ENCODE results near the gene CD177.
"Not testable (repeated sequence)": the region's sequence is repeated elsewhere in the genome, so short reads cannot be mapped to it uniquely, and the experiment has no call there.

The CD177 gene

DNA sequence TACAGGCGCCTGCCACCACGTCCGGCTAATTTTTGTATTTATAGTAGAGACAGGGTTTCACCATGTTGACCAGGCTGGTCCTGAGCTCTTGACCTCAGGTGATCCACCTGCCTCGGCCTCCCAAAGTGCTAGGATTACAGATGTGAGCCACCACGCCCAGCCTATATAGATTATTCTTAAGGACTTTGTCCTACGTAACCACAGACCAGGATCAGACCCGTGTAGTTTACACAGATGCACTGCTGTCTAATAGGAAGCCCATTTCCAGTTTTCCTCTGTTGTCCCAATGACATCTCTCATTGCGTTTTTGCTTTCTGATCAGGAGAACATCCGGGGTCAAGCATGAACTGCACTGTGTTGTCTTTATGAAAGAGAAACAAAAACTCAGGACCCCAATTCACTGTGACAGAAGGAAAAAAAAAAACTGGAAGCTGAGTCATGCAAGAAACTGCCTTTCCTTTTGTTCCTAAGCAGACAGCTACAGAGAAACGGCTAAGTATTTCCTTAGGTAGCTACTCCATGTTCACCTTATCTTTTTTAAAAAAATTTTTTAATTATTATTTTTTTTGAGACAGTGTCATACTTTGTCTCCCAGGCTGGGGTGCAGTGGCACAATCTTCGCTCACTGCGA lies 29.2 kb downstream of the CD177 start:
- not testable (repeated sequence) for DNase-seq

DNA sequence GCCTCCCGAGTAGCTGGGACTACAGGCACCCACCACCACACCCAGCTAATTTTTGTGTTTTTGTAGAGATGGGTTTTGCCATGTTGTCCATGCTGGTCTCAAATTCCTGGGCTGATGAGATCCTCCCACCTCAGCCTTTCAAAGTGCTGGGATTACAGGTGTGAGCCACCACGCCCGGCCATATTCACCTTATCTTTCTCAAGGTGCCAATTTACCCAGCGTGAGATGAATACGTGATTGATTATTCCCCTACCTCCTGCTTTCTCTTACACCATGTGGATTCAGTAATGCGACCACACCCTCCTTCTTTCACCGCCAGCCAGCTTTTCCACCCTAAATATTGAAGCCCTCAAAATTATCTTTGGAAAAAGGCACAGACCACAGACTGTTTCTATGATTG lies 29.8 kb downstream of the CD177 start:
- not testable (repeated sequence) for DNase-seq

DNA sequence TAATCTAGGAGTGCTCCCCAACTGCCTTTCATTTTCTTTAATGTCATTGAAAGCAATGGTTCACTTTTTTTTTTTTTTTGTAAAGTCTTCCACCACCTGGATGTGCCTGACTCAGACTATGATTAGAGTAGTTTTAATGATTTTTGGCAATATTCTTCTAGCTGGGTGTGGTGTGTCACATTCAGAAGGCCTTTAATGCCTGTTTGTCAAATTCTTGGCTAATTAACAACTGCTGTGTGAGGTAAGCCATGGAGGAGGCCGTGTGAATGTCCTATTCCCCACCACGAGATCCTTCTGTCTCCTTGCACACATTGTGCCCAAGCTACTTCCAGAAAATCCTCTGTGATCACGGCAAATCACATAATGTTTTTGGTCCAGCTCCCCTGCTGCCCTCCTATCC lies 30.3 kb downstream of the CD177 start:
- DNase-seq, result not testable (repeated sequence)

DNA sequence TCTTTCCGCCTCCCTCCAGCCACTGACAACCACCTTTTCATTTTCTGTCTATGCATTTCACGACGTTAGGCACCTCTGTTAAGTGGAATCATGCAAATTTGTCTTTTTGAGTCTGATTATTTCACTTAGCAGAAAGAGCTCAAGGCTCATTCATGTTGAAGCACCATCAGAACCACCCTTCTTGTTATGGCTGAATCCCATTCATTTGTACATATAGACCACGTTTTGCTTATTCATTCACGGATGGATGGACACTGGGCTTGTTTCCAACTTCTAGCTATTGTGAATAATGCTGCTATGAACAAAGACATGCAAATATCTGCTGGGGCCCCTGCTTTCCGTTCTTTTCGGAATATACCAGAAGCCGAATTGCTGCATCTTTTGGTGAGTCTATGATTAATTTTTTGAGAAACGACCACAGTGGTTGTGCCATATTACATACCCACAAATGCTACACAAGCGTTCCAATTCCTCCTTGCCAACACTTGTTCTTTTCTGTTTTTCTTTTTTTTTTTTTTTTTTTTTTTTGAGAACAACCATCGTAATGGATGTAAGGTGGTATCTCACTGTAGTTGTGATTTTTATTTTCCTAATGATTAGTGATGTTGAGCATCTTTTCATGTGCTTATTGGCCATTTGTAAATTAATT lies 37.5 kb downstream of the CD177 start:
- DNase-seq, result not testable (repeated sequence)

DNA sequence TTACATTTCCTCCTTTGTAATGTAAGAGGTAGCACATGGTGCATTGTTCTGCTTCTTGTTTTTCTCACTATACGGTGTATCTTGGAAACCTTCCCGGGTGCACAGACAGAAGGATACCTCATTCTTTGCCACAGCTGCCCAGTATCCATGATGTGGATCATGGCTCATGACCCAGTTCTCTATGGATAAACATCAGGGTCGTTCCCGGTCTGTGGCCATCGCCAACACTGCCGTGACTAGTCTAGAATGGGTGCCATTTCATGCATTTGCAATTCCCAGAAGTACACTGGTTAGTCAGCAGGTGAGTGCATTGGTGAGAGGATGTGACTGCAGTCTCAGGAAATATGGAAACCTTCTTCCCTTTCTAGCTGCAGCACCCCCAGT lies 38.1 kb downstream of the CD177 start:
- DNase-seq, result not testable (repeated sequence)

DNA sequence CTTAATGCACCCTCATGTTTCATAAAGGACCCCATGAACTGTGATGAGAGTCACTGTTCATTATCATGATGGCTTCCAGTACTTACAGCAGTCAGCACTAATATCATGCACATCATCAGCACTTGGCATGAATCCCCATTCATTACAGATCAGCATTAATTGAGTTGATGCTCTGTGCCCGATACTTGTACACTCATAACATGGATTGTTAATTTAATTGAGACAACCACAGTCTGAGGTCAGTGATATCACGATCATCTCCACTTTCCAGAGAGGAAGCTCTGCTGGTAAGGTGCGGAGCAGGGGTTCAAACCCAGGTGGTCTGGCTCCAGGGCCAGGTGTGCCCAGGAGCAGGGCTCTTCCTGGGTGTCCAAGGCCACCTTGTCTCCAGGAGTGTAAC lies 40.0 kb downstream of the CD177 start:
- DNase-seq, result not testable (repeated sequence)

DNA sequence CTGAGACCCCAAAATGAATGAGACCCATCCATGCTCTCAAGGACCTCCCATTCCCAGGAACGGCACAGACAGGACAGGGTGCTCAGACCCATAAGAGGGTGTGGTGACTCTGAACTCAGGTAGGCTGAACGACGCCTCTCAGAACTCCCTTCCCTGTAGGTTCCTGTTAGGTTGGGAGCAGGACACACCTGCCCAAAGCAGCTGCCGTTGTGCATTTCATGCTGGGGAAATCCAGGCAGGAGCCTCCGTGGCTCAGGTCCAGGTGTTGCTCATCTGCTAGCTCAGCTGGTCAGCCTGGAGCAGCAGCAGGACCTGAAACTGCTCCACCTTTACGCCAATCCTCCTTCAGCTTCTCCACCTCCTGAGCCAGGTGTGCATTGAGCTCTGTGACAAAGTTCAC lies 42.1 kb downstream of the CD177 start:
- no peak for DNase-seq

DNA sequence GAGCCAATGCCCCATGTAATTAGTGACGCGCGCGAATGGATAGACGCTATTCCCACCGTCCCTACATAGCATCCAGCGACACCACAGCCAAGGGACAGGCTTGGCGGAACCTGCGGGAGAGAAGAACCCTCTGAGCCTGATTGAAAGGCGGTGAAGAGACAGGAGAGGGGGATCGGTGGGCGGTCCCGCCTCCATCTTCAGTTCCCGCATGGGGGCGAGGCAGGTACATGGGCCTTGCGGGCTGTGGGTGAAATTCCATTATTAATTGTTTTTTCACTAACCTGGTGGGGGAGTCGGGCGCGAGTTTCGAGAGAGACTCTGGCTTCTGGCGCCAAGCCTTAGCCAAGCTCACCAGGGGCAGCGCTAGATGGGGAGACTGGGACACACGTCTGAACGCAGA lies 52.8 kb downstream of the CD177 start:
- no peak for DNase-seq

DNA sequence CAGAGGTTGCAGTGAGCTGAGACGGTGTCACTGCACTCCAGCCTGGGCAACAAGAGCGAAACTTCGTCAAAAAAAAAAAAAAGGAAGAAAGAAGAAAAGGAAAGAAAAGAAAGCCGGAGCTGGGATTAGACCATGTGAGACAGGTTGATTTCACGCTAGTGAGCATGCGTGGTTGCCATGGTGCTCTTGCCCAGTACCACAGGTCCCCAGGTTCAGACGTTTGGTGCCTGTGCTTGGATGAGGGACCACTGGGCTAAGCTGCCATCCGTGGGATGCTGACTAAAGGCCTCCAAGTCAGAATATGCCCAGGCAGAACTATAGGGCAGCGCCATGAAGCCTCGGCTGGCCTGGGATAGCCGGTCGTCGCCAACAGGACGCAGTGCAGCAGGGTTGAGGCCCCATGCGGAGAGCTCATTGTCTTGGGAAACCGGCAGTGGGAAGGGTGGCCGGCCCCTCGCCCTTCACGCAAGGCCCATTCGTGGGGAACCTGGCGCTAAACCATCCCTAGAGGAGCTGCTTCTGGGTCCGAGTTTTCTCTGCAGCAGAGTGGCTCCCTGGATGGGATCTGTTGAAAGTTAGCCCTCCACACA lies 54.0 kb downstream of the CD177 start:
- DNase-seq, result no peak

DNA sequence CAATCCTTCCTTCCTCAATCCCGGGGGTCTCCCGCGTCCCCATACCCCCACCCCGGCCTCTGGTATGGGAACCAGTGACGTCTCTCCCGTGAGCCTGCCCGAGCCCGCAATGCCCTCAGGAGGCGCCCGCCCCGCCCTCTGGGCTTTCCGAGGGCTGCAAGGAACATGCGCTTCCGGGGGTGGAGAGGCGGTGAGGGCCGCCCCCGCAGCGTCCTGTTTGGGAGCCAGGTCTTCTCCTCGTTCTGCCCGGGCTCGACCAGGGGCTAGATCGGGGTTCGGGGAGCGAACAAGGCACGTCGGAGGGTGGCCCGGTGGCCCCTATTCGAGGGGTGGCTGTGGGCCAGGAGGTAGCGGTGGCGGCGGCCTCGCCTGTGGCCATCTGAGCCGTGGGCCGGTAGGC lies 54.6 kb downstream of the CD177 start:
- no peak for DNase-seq

DNA sequence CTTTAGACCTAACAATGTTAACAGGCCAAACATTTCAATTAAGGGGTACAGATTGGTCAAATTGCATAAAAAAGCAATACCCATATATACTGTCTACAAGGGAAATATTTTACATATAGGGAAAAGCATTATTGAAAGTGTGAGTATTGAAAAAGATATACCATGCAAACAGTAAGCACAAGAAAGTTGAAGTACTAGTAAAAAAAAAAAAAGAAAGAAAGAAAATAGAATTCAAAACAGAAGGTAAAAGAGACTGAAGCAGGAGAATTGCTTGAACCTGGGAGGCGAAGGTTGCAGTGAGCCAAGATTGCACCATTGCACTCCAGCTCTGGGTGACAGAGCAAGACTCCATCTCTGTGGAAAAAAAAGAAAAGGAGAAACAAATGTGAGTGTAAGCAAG lies 55.9 kb downstream of the CD177 start:
- DNase-seq, result no peak

DNA sequence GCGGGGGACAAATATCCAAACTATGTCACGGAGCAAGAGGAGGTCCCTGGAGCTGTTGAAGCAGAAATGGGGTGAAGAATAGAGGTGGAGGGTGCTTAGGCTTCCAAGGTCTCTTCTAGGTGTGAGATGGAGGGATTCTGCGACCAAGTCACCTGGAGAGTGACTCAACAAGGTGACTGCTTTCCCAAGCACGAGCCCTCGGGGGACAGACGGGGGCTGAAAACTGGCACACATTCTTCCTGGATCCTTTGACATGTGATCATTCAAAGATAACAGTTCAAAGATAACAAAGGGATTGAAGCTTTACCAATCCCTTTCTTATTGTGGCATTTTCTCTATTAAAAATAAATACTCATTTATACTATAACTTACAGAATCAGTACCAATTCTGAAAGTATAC lies 59.0 kb downstream of the CD177 start:
- DNase-seq, result no peak

All from activated CD8-positive, alpha-beta memory T cell treated with anti-CD3 and anti-CD28 coated beads, Interleukin-2, amount 50 U/mL, for 4 hours (primary cell).